ENCODE measurements around the gene ST8SIA2.

DNA sequence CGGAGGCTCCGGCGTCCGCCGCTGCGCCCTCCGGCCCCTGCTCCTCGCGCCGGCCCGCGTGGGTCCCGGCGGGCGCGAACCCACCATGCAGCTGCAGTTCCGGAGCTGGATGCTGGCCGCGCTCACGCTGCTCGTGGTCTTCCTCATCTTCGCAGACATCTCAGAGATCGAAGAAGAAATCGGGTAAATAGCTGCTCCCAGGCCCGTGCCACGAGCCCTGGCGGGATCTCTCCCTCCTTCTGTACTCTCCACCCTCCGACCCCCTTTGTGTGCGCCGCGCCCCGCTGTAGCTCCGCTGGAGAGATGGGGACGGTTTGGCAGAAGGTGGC lies 263 bp downstream of the ST8SIA2 start:
- TF ChIP-seq CTCF (IDR thresholded peaks at IDR 0.05) = no peak
- no peak for TF ChIP-seq POLR2A (IDR thresholded peaks at IDR 0.05)

All from adrenal gland (tissue), 5 donors.